ENCODE data around the gene PRSS38. TPM values are rescaled to one million over a fixed set of nuclear protein-coding genes. Genes with fewer than 3 reads are reported as not detected.
A peak's percentile ranks its signal among the peaks of the same experiment; 100 is the strongest.

PRSS38 gene
- polyA plus RNA-seq, 2 of the 4 experiments (the other 2 are of a cell fraction) = not detected

DNA sequence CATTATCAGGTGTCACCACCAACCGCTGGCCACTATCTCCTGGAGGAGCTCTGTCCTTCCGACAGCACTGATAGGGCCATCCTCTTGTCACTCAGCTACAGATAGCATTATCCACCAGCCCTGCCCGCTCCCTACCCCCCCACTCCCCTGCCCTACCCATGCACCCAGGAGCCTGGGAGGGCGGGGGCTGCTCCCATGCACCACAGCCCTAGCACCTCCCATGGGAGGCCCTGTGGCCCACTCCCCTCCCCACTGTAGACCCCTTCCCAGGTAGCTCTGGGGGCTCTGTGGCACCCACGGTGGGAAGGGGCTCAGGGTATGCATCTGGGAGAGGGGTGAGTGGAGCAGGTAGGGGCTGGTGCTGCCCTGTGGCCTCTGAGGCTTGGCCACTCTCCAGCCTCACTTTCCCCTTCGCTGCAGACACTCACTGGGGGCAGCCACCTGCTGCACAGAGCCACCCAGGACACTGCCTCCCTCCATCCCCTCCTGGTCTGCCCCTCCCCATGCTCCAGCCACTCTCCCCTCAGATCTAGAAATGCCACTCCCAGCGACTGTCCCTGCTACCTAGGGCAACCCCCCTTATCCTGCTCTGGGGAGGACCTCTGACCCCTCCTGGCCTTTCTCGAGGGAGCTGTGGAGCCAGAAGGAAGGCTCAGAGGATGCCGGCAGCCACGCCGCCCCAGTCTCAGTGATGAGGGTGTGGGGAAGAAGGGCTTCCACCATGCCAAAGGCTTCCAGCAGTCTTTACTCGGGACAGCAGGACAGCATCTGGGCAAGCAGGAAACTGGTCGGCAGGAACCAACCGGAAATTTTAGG lies 73.8 kb downstream of the PRSS38 start:
- H3K27ac ChIP-seq = no peak overlapping the region
- ChIA-PET POLR2A (no interaction called here), CTCF (interaction anchor here (1.2 kb wide), 2 partner anchors 14 to 16 kb away, joined by 3 read pairs; no protein-coding TSS in a partner anchor)
- ATAC-seq (peak in 1 of 2 experiments; percentile 26; a peak in 2 of 6 replicates), DNase-seq (ENCODE audit: low read depth in 1 of 2, low spot score in 1 of 2) (no peak), FAIRE-seq (no peak)
- no peak overlapping the region for H3K4me2 ChIP-seq
- WGBS (ENCODE audit: missing lambda C conversion rate) = 73% methylated on average over 7 of the region's 14 CpGs
- H3K9me3 ChIP-seq = no peaks in the 10 kb centered on the region
- no peak overlapping the region for H3K4me3 ChIP-seq
- TF ChIP-seq CHD4 (IDR thresholded peaks at IDR 0.05; ENCODE audit: borderline replicate concordance) (no peak), MAFK (IDR thresholded peaks at IDR 0.05; ENCODE audit: partially characterized antibody) (no peak), TFCP2L1 (CRISPR knock-in tag; IDR thresholded peaks at IDR 0.05) (no peak)
- TF ChIP-seq, protein P1, sequence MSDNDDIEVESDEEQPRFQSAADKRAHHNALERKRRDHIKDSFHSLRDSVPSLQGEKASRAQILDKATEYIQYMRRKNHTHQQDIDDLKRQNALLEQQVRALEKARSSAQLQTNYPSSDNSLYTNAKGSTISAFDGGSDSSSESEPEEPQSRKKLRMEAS (IDR thresholded peaks at IDR 0.05) = no peak
- peaks cover 10% of the 10 kb centered on the region for H3K4me1 ChIP-seq

DNA sequence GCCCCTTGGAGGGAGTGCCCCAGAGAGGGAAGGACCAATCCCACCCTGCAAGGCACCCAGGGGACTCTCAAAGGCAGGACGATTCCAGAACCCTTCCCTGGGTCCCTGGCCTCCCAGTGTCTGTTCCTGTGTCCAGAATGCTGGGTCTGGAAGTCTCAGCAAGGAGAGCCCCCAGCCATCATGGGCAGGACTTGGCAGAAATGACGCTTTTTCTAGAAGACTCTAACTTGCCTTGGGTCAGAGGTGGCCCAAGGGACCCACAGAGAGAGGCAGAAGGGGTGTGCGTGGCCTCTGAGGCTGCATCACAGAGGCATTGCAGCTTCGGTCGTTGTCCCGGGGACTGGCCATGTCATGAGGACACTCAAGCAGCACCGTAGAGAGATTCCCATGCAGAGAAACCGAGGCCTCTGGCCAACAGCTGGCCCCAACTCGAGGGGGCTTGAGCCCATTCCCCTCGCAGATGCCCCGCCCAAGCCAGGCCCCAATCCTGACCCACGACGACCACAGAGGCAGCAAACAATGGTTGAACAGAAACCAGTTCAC lies 74.5 kb downstream of the PRSS38 start:
- Histone ChIP-seq H3K9me3 (no peaks in the 10 kb centered on the region), H3K4me3 (no peak overlapping the region), H3K4me1 (peaks cover 10% of the 10 kb centered on the region), H3K4me2 (no peak overlapping the region), H3K27ac (no peak overlapping the region)
- no peak for ATAC-seq
- TF ChIP-seq HOXA7 (CRISPR knock-in tag; IDR thresholded peaks at IDR 0.05) = no peak
- TF ChIP-seq, protein P2, sequence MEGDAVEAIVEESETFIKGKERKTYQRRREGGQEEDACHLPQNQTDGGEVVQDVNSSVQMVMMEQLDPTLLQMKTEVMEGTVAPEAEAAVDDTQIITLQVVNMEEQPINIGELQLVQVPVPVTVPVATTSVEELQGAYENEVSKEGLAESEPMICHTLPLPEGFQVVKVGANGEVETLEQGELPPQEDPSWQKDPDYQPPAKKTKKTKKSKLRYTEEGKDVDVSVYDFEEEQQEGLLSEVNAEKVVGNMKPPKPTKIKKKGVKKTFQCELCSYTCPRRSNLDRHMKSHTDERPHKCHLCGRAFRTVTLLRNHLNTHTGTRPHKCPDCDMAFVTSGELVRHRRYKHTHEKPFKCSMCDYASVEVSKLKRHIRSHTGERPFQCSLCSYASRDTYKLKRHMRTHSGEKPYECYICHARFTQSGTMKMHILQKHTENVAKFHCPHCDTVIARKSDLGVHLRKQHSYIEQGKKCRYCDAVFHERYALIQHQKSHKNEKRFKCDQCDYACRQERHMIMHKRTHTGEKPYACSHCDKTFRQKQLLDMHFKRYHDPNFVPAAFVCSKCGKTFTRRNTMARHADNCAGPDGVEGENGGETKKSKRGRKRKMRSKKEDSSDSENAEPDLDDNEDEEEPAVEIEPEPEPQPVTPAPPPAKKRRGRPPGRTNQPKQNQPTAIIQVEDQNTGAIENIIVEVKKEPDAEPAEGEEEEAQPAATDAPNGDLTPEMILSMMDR (IDR thresholded peaks at IDR 0.05) = no peak
- no peak for TF ChIP-seq HEYL (CRISPR knock-in tag; IDR thresholded peaks at IDR 0.05)
- no peak for TF ChIP-seq CHD4 (IDR thresholded peaks at IDR 0.05; ENCODE audit: borderline replicate concordance)
- no peak for TF ChIP-seq CEBPB (IDR thresholded peaks at IDR 0.05)
- TF ChIP-seq EHMT2 (IDR thresholded peaks at IDR 0.05; ENCODE audit: low read depth) = no peak
- no peak for TF ChIP-seq EHF (CRISPR knock-in tag; IDR thresholded peaks at IDR 0.05)
- TF ChIP-seq ZNF302 (CRISPR knock-in tag; IDR thresholded peaks at IDR 0.05) = no peak
- no peak for TF ChIP-seq ESRRA (IDR thresholded peaks at IDR 0.05; ENCODE audit: borderline replicate concordance, low read length)
- TF ChIP-seq SREBF2 (IDR thresholded peaks at IDR 0.05) = no peak
- TF ChIP-seq, protein P3, sequence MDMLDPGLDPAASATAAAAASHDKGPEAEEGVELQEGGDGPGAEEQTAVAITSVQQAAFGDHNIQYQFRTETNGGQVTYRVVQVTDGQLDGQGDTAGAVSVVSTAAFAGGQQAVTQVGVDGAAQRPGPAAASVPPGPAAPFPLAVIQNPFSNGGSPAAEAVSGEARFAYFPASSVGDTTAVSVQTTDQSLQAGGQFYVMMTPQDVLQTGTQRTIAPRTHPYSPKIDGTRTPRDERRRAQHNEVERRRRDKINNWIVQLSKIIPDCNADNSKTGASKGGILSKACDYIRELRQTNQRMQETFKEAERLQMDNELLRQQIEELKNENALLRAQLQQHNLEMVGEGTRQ (IDR thresholded peaks at IDR 0.05) = no peak
- no peak for TF ChIP-seq MYC (IDR thresholded peaks at IDR 0.05; ENCODE audit: borderline replicate concordance, low read length)
- TF ChIP-seq RNF2 (IDR thresholded peaks at IDR 0.05; ENCODE audit: borderline replicate concordance, low read depth) = no peak
- TF ChIP-seq CBX2 (IDR thresholded peaks at IDR 0.05; ENCODE audit: borderline replicate concordance, low read depth) = no peak
- FAIRE-seq = no peak
- CTCF ChIA-PET = interaction anchor here (0.6 kb wide), 1 partner anchor 22 kb away, joined by 3 read pairs; no protein-coding TSS in a partner anchor
- WGBS (ENCODE audit: missing lambda C conversion rate) = 65% methylated on average over 9 of the region's 13 CpGs
- POLR2A ChIA-PET = no interaction called here
- DNase-seq (ENCODE audit: low read depth in 1 of 2, low spot score in 1 of 2) = no peak

DNA sequence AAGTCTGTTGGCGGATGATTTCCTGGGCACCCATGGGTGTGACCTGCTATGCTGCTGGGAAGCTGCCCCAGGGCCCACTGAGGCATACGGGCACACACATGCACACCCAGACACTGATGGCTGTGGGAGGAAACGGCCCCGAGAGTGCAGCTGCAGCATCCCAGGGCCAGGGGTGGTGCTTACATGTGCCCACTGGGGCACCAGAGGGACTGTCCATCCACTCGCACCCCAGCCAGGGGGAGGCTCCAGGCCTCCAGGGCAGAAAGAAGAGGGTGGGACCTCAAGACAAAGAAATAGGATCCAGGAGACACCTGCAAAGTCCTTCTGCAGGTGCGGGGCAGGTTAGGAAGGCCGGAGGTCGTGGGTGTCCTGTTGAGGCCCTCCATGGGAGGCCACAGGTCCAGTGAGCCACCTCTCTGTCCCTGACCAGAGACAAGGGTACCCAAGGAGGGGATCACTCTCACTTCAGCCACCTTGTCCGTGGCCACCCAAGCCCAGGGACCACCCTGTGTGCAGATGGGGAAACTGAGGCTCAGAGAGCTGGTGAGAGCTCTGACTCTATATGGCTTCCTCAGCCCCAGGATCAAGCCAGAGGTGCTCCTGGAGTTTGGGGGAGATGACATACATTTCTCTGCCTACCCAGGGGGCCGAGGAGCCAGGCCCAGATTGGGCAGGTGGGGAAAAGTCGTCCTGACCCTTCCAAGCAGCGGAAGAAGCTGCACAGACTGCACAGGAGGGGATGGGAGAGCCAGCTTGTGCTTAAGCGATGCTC lies 75.2 kb downstream of the PRSS38 start:
- POLR2A ChIA-PET = no interaction called here
- CTCF ChIA-PET = interaction anchor here (0.6 kb wide), 1 partner anchor 22 kb away, joined by 3 read pairs; no protein-coding TSS in a partner anchor
- ATAC-seq (no peak), FAIRE-seq (no peak), DNase-seq (ENCODE audit: low read depth in 1 of 2, low spot score in 1 of 2) (no peak)
- H3K27ac ChIP-seq = no peak overlapping the region
- no peak for TF ChIP-seq JUNB (IDR thresholded peaks at IDR 0.05)
- H3K4me1 ChIP-seq = peaks cover 6% of the 10 kb centered on the region
- no peak overlapping the region for H3K4me3 ChIP-seq
- H3K4me2 ChIP-seq = no peak overlapping the region
- 80% methylated on average over 9 of the region's 13 CpGs for WGBS (ENCODE audit: missing lambda C conversion rate)
- no peaks in the 10 kb centered on the region for H3K9me3 ChIP-seq
